Measurements from ENCODE around the gene P4HB.

The P4HB gene

GRCh38 chr17:81867170-81867990, 7.0 kb upstream of the P4HB start:
- no peak for DNase-seq

- DNase-seq: no peak
Measured at GRCh38 chr17:81866440-81867169, 6.3 kb upstream of the P4HB start.

GRCh38 chr17:81865733-81866439, 5.6 kb upstream of the P4HB start:
- no peak for DNase-seq

GRCh38 chr17:81865358-81865732, 5.0 kb upstream of the P4HB start:
- DNase-seq: no peak

- DNase-seq: no peak
Measured at GRCh38 chr17:81863833-81864768, 3.8 kb upstream of the P4HB start.

GRCh38 chr17:81863123-81863675, 2.9 kb upstream of the P4HB start:
- DNase-seq: no peak

GRCh38 chr17:81860756-81861568, 627 bp upstream of the P4HB start:
- peak; percentile 99 for DNase-seq

- DNase-seq: no peak
Measured at GRCh38 chr17:81858967-81859905, 1.1 kb downstream of the P4HB start.

GRCh38 chr17:81858170-81858966, 2.0 kb downstream of the P4HB start:
- no peak for DNase-seq

- no peak for DNase-seq
Measured at GRCh38 chr17:81854974-81855774, 5.2 kb downstream of the P4HB start.

GRCh38 chr17:81852237-81852636, 8.1 kb downstream of the P4HB start:
- DNase-seq: no peak

GRCh38 chr17:81851423-81851822, 8.9 kb downstream of the P4HB start:
- no peak for DNase-seq

GRCh38 chr17:81849457-81849856, 10.9 kb downstream of the P4HB start:
- no peak for DNase-seq

GRCh38 chr17:81846743-81847689, 13.3 kb downstream of the P4HB start:
- no peak for DNase-seq

GRCh38 chr17:81845881-81846742, 14.2 kb downstream of the P4HB start:
- DNase-seq: no peak

- no peak for DNase-seq
Measured at GRCh38 chr17:81845361-81845760, 15.0 kb downstream of the P4HB start.

All from KG1 (cell line).